NB4 (cell line): ENCODE data around the gene PRG3.

Source experiments
- DNase-seq: peaks from one replicate; pipeline ENCODE4 v3.0.0; 2010; ENCODE audit warnings: low read depth
- H3K4me3 ChIP-seq: one replicate; pipeline ENCODE4 v1.5.1; 2011; ENCODE audit warnings: mild to moderate bottlenecking, low read depth, low read length, moderate library complexity
- MYC ChIP-seq: IDR thresholded peaks from 2 replicates; pipeline ENCODE4 v1.6.1; 2011; ENCODE audit warnings: low read depth, low read length
- POLR2A ChIP-seq: IDR thresholded peaks from 2 replicates; pipeline ENCODE4 v1.6.1; 2011; ENCODE audit warnings: mild to moderate bottlenecking; ENCODE audit not compliant: insufficient read length; ENCODE audit errors: extremely low read depth
- TF ChIP-seq, protein P1 (sequence below): IDR thresholded peaks from one replicate; pipeline ENCODE4 v1.5.1; 2012; ENCODE audit warnings: low read depth, low read length
- TF ChIP-seq, protein P2 (sequence below): IDR thresholded peaks from 2 replicates; pipeline ENCODE4 v1.6.1; 2011; ENCODE audit warnings: low read depth, low read length

PRG3 gene

DNA sequence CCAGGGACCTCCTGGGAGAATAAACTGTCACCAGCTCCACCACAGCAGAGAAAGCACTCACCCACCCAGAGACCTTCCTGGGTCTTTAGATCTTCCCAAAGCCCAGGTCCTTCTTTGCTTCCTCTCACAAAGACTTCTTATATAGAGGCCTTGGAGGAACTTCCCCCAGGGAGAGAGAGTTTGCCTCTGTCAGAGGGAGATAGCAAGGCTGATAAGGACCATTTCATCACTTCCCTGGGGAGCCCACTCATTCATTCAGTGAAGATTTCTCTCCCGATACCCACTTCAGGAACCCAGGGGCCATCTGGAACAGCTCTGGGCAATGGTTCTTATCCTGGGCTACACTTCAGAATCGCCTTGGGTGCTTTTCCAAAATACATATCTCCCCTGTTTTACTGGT, 9.6 kb upstream of the PRG3 start, which contains the start of gene PRG2:
PRG2 (minus strand) TSS at position 116 of the 400 bp plus-strand sequence. CDS start 706 bp downstream, outside the sequence.
- peak; percentile 89 for DNase-seq
- peak within 1 kb of the TSS; percentile 70 for H3K4me3 ChIP-seq
- TF ChIP-seq, protein P1, sequence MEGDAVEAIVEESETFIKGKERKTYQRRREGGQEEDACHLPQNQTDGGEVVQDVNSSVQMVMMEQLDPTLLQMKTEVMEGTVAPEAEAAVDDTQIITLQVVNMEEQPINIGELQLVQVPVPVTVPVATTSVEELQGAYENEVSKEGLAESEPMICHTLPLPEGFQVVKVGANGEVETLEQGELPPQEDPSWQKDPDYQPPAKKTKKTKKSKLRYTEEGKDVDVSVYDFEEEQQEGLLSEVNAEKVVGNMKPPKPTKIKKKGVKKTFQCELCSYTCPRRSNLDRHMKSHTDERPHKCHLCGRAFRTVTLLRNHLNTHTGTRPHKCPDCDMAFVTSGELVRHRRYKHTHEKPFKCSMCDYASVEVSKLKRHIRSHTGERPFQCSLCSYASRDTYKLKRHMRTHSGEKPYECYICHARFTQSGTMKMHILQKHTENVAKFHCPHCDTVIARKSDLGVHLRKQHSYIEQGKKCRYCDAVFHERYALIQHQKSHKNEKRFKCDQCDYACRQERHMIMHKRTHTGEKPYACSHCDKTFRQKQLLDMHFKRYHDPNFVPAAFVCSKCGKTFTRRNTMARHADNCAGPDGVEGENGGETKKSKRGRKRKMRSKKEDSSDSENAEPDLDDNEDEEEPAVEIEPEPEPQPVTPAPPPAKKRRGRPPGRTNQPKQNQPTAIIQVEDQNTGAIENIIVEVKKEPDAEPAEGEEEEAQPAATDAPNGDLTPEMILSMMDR, result no peak
- TF ChIP-seq POLR2A (no peak), MYC (no peak)
- TF ChIP-seq, protein P2, sequence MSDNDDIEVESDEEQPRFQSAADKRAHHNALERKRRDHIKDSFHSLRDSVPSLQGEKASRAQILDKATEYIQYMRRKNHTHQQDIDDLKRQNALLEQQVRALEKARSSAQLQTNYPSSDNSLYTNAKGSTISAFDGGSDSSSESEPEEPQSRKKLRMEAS, result no peak

DNA sequence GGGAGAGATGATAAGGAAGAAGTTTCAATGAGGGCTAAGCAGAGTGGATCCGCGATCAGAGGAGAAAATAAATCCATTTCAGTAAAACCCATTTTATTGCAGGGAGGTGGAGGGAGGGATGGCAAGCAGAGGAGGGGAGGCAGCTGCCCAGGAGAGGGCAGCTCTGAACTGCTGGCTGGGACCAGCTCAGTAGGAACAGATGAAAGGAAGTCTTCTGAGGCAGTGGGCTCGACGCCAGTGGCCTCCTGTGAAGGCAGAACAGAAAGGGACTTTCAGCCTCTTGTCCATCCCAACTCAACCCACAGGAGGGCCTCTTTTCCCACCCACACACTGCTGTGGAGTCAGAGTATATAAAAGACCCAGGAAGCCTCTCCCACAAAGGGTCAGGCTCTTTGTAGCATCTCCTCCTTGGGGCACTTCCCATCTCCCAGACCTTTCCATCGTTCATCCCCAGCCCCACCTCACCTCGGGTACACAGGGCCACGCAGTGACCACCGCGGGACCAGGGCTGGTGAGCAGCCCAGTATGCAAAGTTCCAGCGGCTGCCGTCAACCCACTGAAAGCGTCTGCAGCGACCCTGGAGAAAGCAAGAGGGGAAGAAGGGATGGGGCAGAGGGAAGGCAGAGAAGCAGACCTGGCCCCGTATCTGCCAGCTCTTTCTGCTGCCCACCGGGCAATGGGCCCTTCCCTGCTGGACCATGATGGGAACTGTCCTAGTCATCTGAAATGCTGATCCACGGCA, 6.5 kb upstream of the PRG3 start:
- TF ChIP-seq MYC (no peak), POLR2A (no peak)
- TF ChIP-seq, protein P2, result no peak
- TF ChIP-seq, protein P1, result no peak
- H3K4me3 ChIP-seq, result peak overlapping the region; percentile 45
- DNase-seq, result peak; percentile 56

DNA sequence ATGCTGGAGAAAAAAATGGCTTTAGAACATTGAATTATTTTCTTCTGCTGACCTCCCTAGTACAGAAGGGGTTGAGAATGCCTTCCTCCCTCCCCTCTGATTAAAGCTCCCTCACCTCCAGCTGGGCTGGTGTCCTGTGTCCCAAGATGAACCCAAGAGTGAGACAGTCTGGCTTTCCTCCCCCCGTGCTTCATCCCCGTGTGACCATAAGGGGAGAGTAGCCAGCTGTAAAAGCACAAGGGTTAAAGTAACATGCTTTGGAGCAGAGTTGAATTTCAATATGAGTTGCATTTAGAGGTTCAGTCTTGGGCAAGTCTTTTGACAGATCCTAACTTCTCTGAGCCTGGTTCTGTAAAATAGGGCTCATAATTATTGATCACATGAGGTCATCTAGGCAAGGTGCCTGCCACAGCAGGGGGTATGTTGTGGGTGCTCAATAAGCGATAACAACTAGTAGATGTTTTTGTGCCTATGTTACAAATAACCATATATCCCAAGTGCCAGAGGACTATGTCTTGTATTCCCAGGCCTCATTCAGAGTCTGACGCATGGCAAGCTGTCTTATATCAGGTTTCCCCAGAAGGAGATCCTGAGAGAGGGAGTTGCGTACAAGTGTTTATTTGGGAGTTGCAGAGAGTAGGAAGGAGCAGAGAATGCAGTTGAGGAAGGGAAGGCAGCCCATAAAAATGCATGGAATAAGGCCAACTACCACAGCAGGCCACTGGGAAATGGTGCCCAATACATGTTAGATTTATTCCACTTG, 5.4 kb upstream of the PRG3 start:
- H3K4me3 ChIP-seq, result no peak overlapping the region
- TF ChIP-seq POLR2A (no peak), MYC (no peak)
- TF ChIP-seq, protein P2, result no peak
- TF ChIP-seq, protein P1, result no peak
- DNase-seq, result peak; percentile 57

DNA sequence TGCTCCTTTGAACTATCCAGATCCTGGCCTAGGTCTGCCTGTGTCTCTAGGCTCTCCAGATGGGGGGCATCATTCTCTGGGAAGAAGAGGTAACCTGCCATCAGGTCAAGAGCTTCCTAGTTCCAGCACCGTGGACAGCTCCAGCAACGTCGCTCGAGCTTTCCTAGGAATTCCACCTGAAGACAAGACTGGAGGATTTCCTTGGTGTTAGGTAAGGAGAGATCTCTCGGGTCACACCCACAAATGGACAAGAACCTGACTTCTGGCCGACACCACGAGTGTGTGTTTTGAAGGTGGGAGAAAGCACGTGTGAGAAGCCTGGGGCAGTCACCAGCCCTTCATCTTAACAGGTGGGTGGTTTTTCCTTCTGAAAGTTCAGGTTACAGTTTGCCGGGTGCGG, 1.2 kb downstream of the PRG3 start:
- H3K4me3 ChIP-seq, result no peak overlapping the region
- DNase-seq, result peak; percentile 33
- TF ChIP-seq MYC (no peak), POLR2A (no peak)
- TF ChIP-seq, protein P1, result no peak
- TF ChIP-seq, protein P2, result no peak

DNA sequence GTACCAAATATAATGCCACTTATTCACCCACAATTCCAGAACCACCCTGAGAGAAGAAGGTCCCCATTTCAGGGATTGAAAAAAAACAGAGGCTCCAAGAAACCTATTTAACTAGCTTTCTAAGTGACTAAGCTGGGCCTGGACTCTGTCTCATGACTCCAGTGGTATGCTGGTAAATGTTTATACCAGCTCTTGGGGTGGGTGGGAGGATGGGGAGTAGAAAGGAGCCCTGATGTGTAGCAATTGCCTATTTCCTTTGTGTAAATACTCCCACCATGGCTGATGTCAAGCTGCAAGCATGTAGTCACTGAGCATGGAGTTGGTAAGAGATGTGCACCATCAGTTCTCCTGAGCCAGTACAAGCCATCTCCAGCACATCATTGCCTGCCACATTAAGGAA, 2.8 kb downstream of the PRG3 start:
- DNase-seq, result peak; percentile 82
- no peak overlapping the region for H3K4me3 ChIP-seq
- TF ChIP-seq POLR2A, result no peak
- TF ChIP-seq MYC, result no peak
- TF ChIP-seq, protein P1, result no peak
- TF ChIP-seq, protein P2, result no peak
